GM23338 (cell line): ENCODE measurements around the gene PFN1.

Source experiments
- CREB1 ChIP-seq: fragments of 250-450 bp; sonication (Bioruptor Pico); IDR thresholded peaks from 2 replicates; pipeline ENCODE4 v1.5.0; 2020; ENCODE audit warnings: low read depth, mild to moderate bottlenecking, moderate library complexity
- EZH2 ChIP-seq: fragments of 200-600 bp; sonication (generic); IDR thresholded peaks from one replicate; pipeline ENCODE4 v1.8.0; 2017; ENCODE audit warnings: antibody characterized with exemption, mild to moderate bottlenecking, low read depth; ENCODE audit not compliant: unreplicated experiment
- EZH2phosphoT487 ChIP-seq: fragments of 200-600 bp; sonication (generic); IDR thresholded peaks from one replicate; pipeline ENCODE4 v1.8.1; 2018; ENCODE audit warnings: antibody characterized with exemption; ENCODE audit not compliant: unreplicated experiment
- JUNB ChIP-seq: IDR thresholded peaks from one replicate; pipeline ENCODE4 v1.6.1; 2016; ENCODE audit warnings: antibody characterized with exemption; ENCODE audit not compliant: unreplicated experiment
- NANOG ChIP-seq: IDR thresholded peaks from 2 replicates; pipeline ENCODE4 v1.6.1; 2016; ENCODE audit warnings: antibody characterized with exemption, borderline replicate concordance
- POLR2AphosphoS5 ChIP-seq: IDR thresholded peaks from 2 replicates; pipeline ENCODE4 v1.6.1; 2016; ENCODE audit warnings: antibody characterized with exemption, low read depth
- REST ChIP-seq: IDR thresholded peaks from one replicate; pipeline ENCODE4 v1.6.1; 2018; ENCODE audit warnings: antibody characterized with exemption; ENCODE audit not compliant: unreplicated experiment
- ZNF114 ChIP-seq: fragments of 250-450 bp; sonication (Bioruptor Pico); IDR thresholded peaks from 2 replicates; pipeline ENCODE4 v1.5.0; 2020; ENCODE audit warnings: mild to moderate bottlenecking, moderate library complexity
- ZNF331 ChIP-seq: fragments of 250-450 bp; sonication (Bioruptor Pico); IDR thresholded peaks from 2 replicates; pipeline ENCODE4 v1.5.0; 2020; ENCODE audit warnings: low read depth, mild to moderate bottlenecking, moderate library complexity
- ZNF462 ChIP-seq: fragments of 250-450 bp; sonication (Bioruptor Pico); IDR thresholded peaks from 2 replicates; pipeline ENCODE4 v1.5.0; 2020; ENCODE audit warnings: mild to moderate bottlenecking, moderate library complexity
- TF ChIP-seq, protein P1 (sequence below), 2 experiments: fragments of 200-600 bp in 1 of 2; sonication (generic) in 1 of 2; conservative IDR thresholded peaks; 2 replicates each; pipeline versions ENCODE4 v1.5.1 to v1.6.1; 2016 to 2017; ENCODE audit warnings: antibody characterized with exemption in 2 of 2, low read depth in 2 of 2, mild to moderate bottlenecking in 2 of 2, moderate library complexity in 1 of 2
- TF ChIP-seq, protein P2 (sequence below): IDR thresholded peaks from 2 replicates; pipeline ENCODE4 v1.6.1; 2016; ENCODE audit warnings: antibody characterized with exemption

DNA sequence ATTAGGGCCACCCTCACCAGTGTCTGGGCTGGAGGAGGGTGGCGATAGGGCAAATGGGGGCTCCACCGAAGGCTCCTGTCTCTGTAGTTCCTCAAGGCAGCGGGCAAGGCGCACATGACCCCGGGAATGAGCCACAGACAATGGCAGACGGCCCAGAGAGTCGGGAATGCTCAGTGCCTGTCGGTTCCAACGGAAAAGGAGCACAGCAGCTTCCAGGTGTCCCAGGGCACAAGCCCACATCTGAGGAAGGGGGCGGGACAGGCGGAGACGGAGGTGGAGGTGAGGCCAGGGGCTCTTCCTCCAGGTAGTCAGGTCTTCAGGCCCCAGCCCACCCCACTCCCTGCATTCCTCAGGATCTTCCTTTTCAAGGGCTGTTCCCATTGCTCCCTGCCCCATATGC, 24.4 kb upstream of the PFN1 start:
- TF ChIP-seq, protein P1, sequence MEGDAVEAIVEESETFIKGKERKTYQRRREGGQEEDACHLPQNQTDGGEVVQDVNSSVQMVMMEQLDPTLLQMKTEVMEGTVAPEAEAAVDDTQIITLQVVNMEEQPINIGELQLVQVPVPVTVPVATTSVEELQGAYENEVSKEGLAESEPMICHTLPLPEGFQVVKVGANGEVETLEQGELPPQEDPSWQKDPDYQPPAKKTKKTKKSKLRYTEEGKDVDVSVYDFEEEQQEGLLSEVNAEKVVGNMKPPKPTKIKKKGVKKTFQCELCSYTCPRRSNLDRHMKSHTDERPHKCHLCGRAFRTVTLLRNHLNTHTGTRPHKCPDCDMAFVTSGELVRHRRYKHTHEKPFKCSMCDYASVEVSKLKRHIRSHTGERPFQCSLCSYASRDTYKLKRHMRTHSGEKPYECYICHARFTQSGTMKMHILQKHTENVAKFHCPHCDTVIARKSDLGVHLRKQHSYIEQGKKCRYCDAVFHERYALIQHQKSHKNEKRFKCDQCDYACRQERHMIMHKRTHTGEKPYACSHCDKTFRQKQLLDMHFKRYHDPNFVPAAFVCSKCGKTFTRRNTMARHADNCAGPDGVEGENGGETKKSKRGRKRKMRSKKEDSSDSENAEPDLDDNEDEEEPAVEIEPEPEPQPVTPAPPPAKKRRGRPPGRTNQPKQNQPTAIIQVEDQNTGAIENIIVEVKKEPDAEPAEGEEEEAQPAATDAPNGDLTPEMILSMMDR (conservative IDR thresholded peaks at IDR 0.05; ENCODE audit: low read depth in 2 of 2), result no peak
- TF ChIP-seq POLR2AphosphoS5 (no peak; the same call in 1 of the 2 replicates), REST (no peak), EZH2 (no peak), EZH2phosphoT487 (no peak), ZNF114 (CRISPR knock-in tag) (no peak), JUNB (no peak), ZNF331 (CRISPR knock-in tag) (no peak), CREB1 (CRISPR knock-in tag) (no peak), NANOG (no peak), ZNF462 (CRISPR knock-in tag) (no peak)
- TF ChIP-seq, protein P2, sequence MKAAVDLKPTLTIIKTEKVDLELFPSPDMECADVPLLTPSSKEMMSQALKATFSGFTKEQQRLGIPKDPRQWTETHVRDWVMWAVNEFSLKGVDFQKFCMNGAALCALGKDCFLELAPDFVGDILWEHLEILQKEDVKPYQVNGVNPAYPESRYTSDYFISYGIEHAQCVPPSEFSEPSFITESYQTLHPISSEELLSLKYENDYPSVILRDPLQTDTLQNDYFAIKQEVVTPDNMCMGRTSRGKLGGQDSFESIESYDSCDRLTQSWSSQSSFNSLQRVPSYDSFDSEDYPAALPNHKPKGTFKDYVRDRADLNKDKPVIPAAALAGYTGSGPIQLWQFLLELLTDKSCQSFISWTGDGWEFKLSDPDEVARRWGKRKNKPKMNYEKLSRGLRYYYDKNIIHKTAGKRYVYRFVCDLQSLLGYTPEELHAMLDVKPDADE, result no peak
